Measurements from ENCODE around the gene CCDC134. TPM values are rescaled to one million over a fixed set of nuclear protein-coding genes. Genes with fewer than 3 reads are reported as not detected.

The CCDC134 gene
- total RNA-seq, 1 donor from 2014 or later = 11.3 TPM

GRCh38 chr22:41798736-41799135 lies 1.7 kb upstream of the CCDC134 start:
- no peak overlapping the region for H2AFZ ChIP-seq (ENCODE audit: low read depth, low read length)
- peaks cover 20% of the 10 kb centered on the region for H3K79me2 ChIP-seq (ENCODE audit: insufficient read depth, low read length)
- no peak overlapping the region for H3K27ac ChIP-seq (ENCODE audit: low read depth, low read length)
- no peaks in the 10 kb centered on the region for H3K36me3 ChIP-seq (ENCODE audit: insufficient read depth, low read length)
- peaks cover 12% of the 10 kb centered on the region for H3K4me1 Mint-ChIP-seq (ENCODE audit: low read depth, unreplicated experiment)
- no peak overlapping the region for H3K4me3 ChIP-seq (ENCODE audit: insufficient read depth, low read depth, low read length)
- no peaks in the 10 kb centered on the region for H3K36me3 Mint-ChIP-seq (ENCODE audit: low read depth, unreplicated experiment)
- TF ChIP-seq CTCF (IDR thresholded peaks at IDR 0.05; ENCODE audit: insufficient read depth, low read depth, low read length) (no peak), EZH2 (IDR thresholded peaks at IDR 0.05; ENCODE audit: insufficient read depth, low read length) (no peak)
- peaks cover 9% of the 10 kb centered on the region for H4K20me1 ChIP-seq (ENCODE audit: insufficient read depth, low read length)
- no peaks in the 10 kb centered on the region for H3K27me3 ChIP-seq (ENCODE audit: insufficient read depth, low read length)
- H3K9ac ChIP-seq (ENCODE audit: low read length) = no peak overlapping the region
- no peak overlapping the region for H3K27ac Mint-ChIP-seq (ENCODE audit: unreplicated experiment)
- peaks cover 15% of the 10 kb centered on the region for H3K4me1 ChIP-seq (ENCODE audit: insufficient read depth, low read length)
- no peak overlapping the region for H3K4me2 ChIP-seq (ENCODE audit: low read length)
- peak overlapping the region; percentile 54 for H3K4me3 Mint-ChIP-seq (ENCODE audit: unreplicated experiment)
- FAIRE-seq (no peak), DNase-seq (ENCODE audit: low read depth) (no peak)
- peaks cover 5% of the 10 kb centered on the region for H3K9me3 Mint-ChIP-seq (ENCODE audit: unreplicated experiment)
- no peaks in the 10 kb centered on the region for H3K9me3 ChIP-seq (ENCODE audit: insufficient read depth, low read depth, low read length)
- no peaks in the 10 kb centered on the region for H3K27me3 Mint-ChIP-seq (ENCODE audit: low read depth, unreplicated experiment)

- Histone ChIP-seq H2AFZ (ENCODE audit: low read depth, low read length) (peak overlapping the region; percentile 94), H3K36me3 (ENCODE audit: insufficient read depth, low read length) (no peaks in the 10 kb centered on the region), H3K9ac (ENCODE audit: low read length) (peak overlapping the region; percentile 84), H4K20me1 (ENCODE audit: insufficient read depth, low read length) (peaks cover 9% of the 10 kb centered on the region), H3K27ac (ENCODE audit: low read depth, low read length) (peak overlapping the region; percentile 63), H3K9me3 (ENCODE audit: insufficient read depth, low read depth, low read length) (no peaks in the 10 kb centered on the region), H3K4me3 (ENCODE audit: insufficient read depth, low read depth, low read length) (peak overlapping the region; percentile 85), H3K4me1 (ENCODE audit: insufficient read depth, low read length) (peaks cover 15% of the 10 kb centered on the region), H3K79me2 (ENCODE audit: insufficient read depth, low read length) (peaks cover 20% of the 10 kb centered on the region), H3K27me3 (ENCODE audit: insufficient read depth, low read length) (no peaks in the 10 kb centered on the region), H3K4me2 (ENCODE audit: low read length) (peak overlapping the region; percentile 97)
- Mint-ChIP-seq H3K27me3 (ENCODE audit: low read depth, unreplicated experiment) (no peaks in the 10 kb centered on the region), H3K27ac (ENCODE audit: unreplicated experiment) (peak overlapping the region; percentile 55), H3K36me3 (ENCODE audit: low read depth, unreplicated experiment) (no peaks in the 10 kb centered on the region), H3K4me3 (ENCODE audit: unreplicated experiment) (peak overlapping the region; percentile 92), H3K9me3 (ENCODE audit: unreplicated experiment) (peaks cover 2% of the 10 kb centered on the region), H3K4me1 (ENCODE audit: low read depth, unreplicated experiment) (peaks cover 12% of the 10 kb centered on the region)
- FAIRE-seq (no peak), DNase-seq (ENCODE audit: low read depth) (no peak)
- TF ChIP-seq EZH2 (IDR thresholded peaks at IDR 0.05; ENCODE audit: insufficient read depth, low read length) (no peak), CTCF (IDR thresholded peaks at IDR 0.05; ENCODE audit: insufficient read depth, low read depth, low read length) (no peak)
These were observed 762 bp upstream of the CCDC134 start for GRCh38 chr22:41799486-41800347.
